ENCODE data around the gene MORC4. TPM values are rescaled to one million over a fixed set of nuclear protein-coding genes. Genes with fewer than 3 reads are reported as not detected.

The MORC4 gene
- polyA plus RNA-seq, 1 of the 3 experiments (the other 2 are of a cell fraction): 12.5 TPM

GRCh38 chrX:106905064-106905708, 94.8 kb downstream of the MORC4 start (continued):
- no peak for TF ChIP-seq REST (IDR thresholded peaks at IDR 0.05; ENCODE audit: low read depth, low read length)

GRCh38 chrX:106903856-106904528, 96.0 kb downstream of the MORC4 start:
- H3K4me2 ChIP-seq: no peak overlapping the region
- no peak overlapping the region for H3K9ac ChIP-seq
- no peaks in the 10 kb centered on the region for H3K36me3 ChIP-seq (replicated peaks in 1 of 2; ENCODE audit: control insufficient read depth in 1 of 2, insufficient read depth in 2 of 2, low read length in 1 of 2)
- H3K27ac ChIP-seq (ENCODE audit: low read depth in 2 of 2, low read length in 1 of 2): no peak overlapping the region
- H3K4me1 ChIP-seq (ENCODE audit: control insufficient read depth in 1 of 2, insufficient read depth in 2 of 2, low read depth in 1 of 2, low read length in 1 of 2): no peaks in the 10 kb centered on the region
- no peaks in the 10 kb centered on the region for H4K20me1 ChIP-seq (ENCODE audit: insufficient read depth)
- H2AFZ ChIP-seq (ENCODE audit: low read depth): no peak overlapping the region
- ChIA-PET CTCF (interaction anchor here (0.6 to 5.2 kb wide), 2 partner anchors 10 to 551 kb away, joined by 3 to 35 read pairs; no protein-coding TSS in a partner anchor), POLR2A (no interaction called here)
- peaks cover 18% of the 10 kb centered on the region; the same call in 1 of the 2 replicates for H3K27me3 ChIP-seq (ENCODE audit: insufficient read depth)
- H3K79me2 ChIP-seq (ENCODE audit: insufficient read depth): no peaks in the 10 kb centered on the region
- WGBS (ENCODE audit: low lambda C conversion rate): 25% methylated on average over 2 of the region's 5 CpGs
- DNase-seq: no peak
- TF ChIP-seq CHD2 (IDR thresholded peaks at IDR 0.05; ENCODE audit: low read length, partially characterized antibody): no peak
- no peak for TF ChIP-seq SMC3 (IDR thresholded peaks at IDR 0.05; ENCODE audit: low read depth, low read length)
- no peaks in the 10 kb centered on the region for H3F3A ChIP-seq (replicated peaks; ENCODE audit: insufficient read depth)
- no peaks in the 10 kb centered on the region for H3K9me3 ChIP-seq
- no peaks in the 10 kb centered on the region for H3K9me2 ChIP-seq
- H3K4me3 ChIP-seq (ENCODE audit: low read depth in 2 of 2, low read length in 1 of 2): no peak overlapping the region

- H3K36me3 ChIP-seq (replicated peaks in 1 of 2; ENCODE audit: control insufficient read depth in 1 of 2, insufficient read depth in 2 of 2, low read length in 1 of 2): no peaks in the 10 kb centered on the region
- no peaks in the 10 kb centered on the region for H3K9me2 ChIP-seq
- ChIA-PET POLR2A (no interaction called here), CTCF (interaction anchor here (0.6 to 5.2 kb wide), 2 partner anchors 9 to 552 kb away, joined by 3 to 35 read pairs; no protein-coding TSS in a partner anchor)
- no peak within 1 kb of the TSS for H3K9ac ChIP-seq
- H3K4me2 ChIP-seq: no peak within 1 kb of the TSS
- peaks cover 12% of the 10 kb centered on the region; the same call in 1 of the 2 replicates for H3K27me3 ChIP-seq (ENCODE audit: insufficient read depth)
- H3K4me3 ChIP-seq (ENCODE audit: low read depth in 2 of 2, low read length in 1 of 2): no peak within 1 kb of the TSS
- H3K4me1 ChIP-seq (ENCODE audit: control insufficient read depth in 1 of 2, insufficient read depth in 2 of 2, low read depth in 1 of 2, low read length in 1 of 2): no peaks in the 10 kb centered on the region
- H3K79me2 ChIP-seq (ENCODE audit: insufficient read depth): no peaks in the 10 kb centered on the region
- H3K9me3 ChIP-seq: no peaks in the 10 kb centered on the region
- H4K20me1 ChIP-seq (ENCODE audit: insufficient read depth): no peaks in the 10 kb centered on the region
- DNase-seq: no peak
- no peak within 1 kb of the TSS for H2AFZ ChIP-seq (ENCODE audit: low read depth)
- H3K27ac ChIP-seq (ENCODE audit: low read depth in 2 of 2, low read length in 1 of 2): no peak within 1 kb of the TSS
- WGBS (ENCODE audit: low lambda C conversion rate): 37% methylated on average over 1 of the region's 1 CpG
- no peaks in the 10 kb centered on the region for H3F3A ChIP-seq (replicated peaks; ENCODE audit: insufficient read depth)
- TF ChIP-seq USF2 (IDR thresholded peaks at IDR 0.05; ENCODE audit: borderline replicate concordance, low read depth, low read length) (no peak), SMC3 (IDR thresholded peaks at IDR 0.05; ENCODE audit: low read depth, low read length) (no peak), FOSL2 (IDR thresholded peaks at IDR 0.05; ENCODE audit: borderline replicate concordance, low read depth) (no peak), GATA2 (CRISPR knock-in tag; IDR thresholded peaks at IDR 0.05) (no peak), RFX5 (IDR thresholded peaks at IDR 0.05; ENCODE audit: low read length) (no peak), USF1 (IDR thresholded peaks at IDR 0.05; ENCODE audit: borderline replicate concordance, low read depth) (no peak), TEAD4 (IDR thresholded peaks at IDR 0.05; ENCODE audit: borderline replicate concordance, insufficient read depth) (no peak), MAX (IDR thresholded peaks at IDR 0.05; ENCODE audit: low read depth) (no peak), FOXM1 (IDR thresholded peaks at IDR 0.05; ENCODE audit: low read depth) (no peak), RAD21 (IDR thresholded peaks at IDR 0.05; ENCODE audit: low read length) (no peak), JUND (IDR thresholded peaks at IDR 0.05) (no peak), GABPA (IDR thresholded peaks at IDR 0.05; ENCODE audit: low read depth) (no peak), FOXJ3 (CRISPR knock-in tag; IDR thresholded peaks at IDR 0.05) (no peak), MEF2A (IDR thresholded peaks at IDR 0.05; ENCODE audit: borderline replicate concordance, low read depth) (no peak), NRF1 (IDR thresholded peaks at IDR 0.05; ENCODE audit: low read depth, low read length) (no peak), RXRA (IDR thresholded peaks at IDR 0.05; ENCODE audit: borderline replicate concordance, low read depth) (no peak)
These were observed 96.7 kb downstream of the MORC4 start, which contains the start of gene RIPPLY1 for GRCh38 chrX:106903291-106903824. Gene RIPPLY1 (minus strand): TSS chrX:106903341. CDS start chrX:106903287, 54 bp downstream.
